ENCODE data around the gene DERA. TPM values are rescaled to one million over a fixed set of nuclear protein-coding genes. Genes with fewer than 3 reads are reported as not detected.

The DERA gene
- total RNA-seq, 1 donor from 2014 or later: 21.2 TPM

- H3K27me3 Mint-ChIP-seq: no peaks in the 10 kb centered on the region
- no peaks in the 10 kb centered on the region for H3K36me3 Mint-ChIP-seq (ENCODE audit: low read depth)
- ChIA-PET POLR2A (no interaction called here), CTCF (no interaction called here)
- TF ChIP-seq CTCF (IDR thresholded peaks at IDR 0.05): no peak
- no peak overlapping the region for H3K4me3 Mint-ChIP-seq
- H3K4me1 Mint-ChIP-seq: no peaks in the 10 kb centered on the region
- H3K27ac Mint-ChIP-seq: no peak overlapping the region
- intact Hi-C loops (cut with micrococcal nuclease): no loop called here
- no peak for DNase-seq
- no peak for ATAC-seq (ENCODE audit: low read depth)
- H3K9me3 Mint-ChIP-seq: no peaks in the 10 kb centered on the region
These were observed 151.5 kb downstream of the DERA start for GRCh38 chr12:16062611-16063010.

- TF ChIP-seq CTCF (IDR thresholded peaks at IDR 0.05): no peak
- Mint-ChIP-seq H3K4me3 (no peak overlapping the region), H3K9me3 (no peaks in the 10 kb centered on the region), H3K27ac (no peak overlapping the region), H3K4me1 (no peaks in the 10 kb centered on the region), H3K27me3 (no peaks in the 10 kb centered on the region), H3K36me3 (ENCODE audit: low read depth) (no peaks in the 10 kb centered on the region)
- intact Hi-C loops (cut with micrococcal nuclease): no loop called here
- no peak for ATAC-seq (ENCODE audit: low read depth)
- ChIA-PET CTCF (no interaction called here), POLR2A (no interaction called here)
- DNase-seq: no peak
These were observed 152.6 kb downstream of the DERA start for GRCh38 chr12:16063726-16064125.

- no peaks in the 10 kb centered on the region for H3K9me3 Mint-ChIP-seq
- no peak for ATAC-seq (ENCODE audit: low read depth)
- H3K4me3 Mint-ChIP-seq: no peak overlapping the region
- intact Hi-C loops (cut with micrococcal nuclease): no loop called here
- ChIA-PET CTCF (no interaction called here), POLR2A (no interaction called here)
- no peak for DNase-seq
- no peaks in the 10 kb centered on the region for H3K27me3 Mint-ChIP-seq
- H3K4me1 Mint-ChIP-seq: no peaks in the 10 kb centered on the region
- no peaks in the 10 kb centered on the region for H3K36me3 Mint-ChIP-seq (ENCODE audit: low read depth)
- no peak for TF ChIP-seq CTCF (IDR thresholded peaks at IDR 0.05)
- no peak overlapping the region for H3K27ac Mint-ChIP-seq
These were observed 159.0 kb downstream of the DERA start for GRCh38 chr12:16070113-16070512.

GRCh38 chr12:16072678-16073077, 161.5 kb downstream of the DERA start:
- CTCF ChIA-PET: no interaction called here
- Mint-ChIP-seq H3K4me1 (no peaks in the 10 kb centered on the region), H3K27ac (no peak overlapping the region), H3K27me3 (no peaks in the 10 kb centered on the region), H3K36me3 (ENCODE audit: low read depth) (no peaks in the 10 kb centered on the region), H3K4me3 (no peak overlapping the region), H3K9me3 (no peaks in the 10 kb centered on the region)
- no peak for ATAC-seq (ENCODE audit: low read depth)
- POLR2A ChIA-PET: no interaction called here
- TF ChIP-seq CTCF (IDR thresholded peaks at IDR 0.05): no peak
- intact Hi-C loops (cut with micrococcal nuclease): no loop called here
- no peak for DNase-seq

- ChIA-PET POLR2A (no interaction called here), CTCF (no interaction called here)
- Mint-ChIP-seq H3K4me3 (no peak overlapping the region), H3K9me3 (no peaks in the 10 kb centered on the region), H3K27me3 (no peaks in the 10 kb centered on the region), H3K36me3 (ENCODE audit: low read depth) (no peaks in the 10 kb centered on the region), H3K27ac (no peak overlapping the region), H3K4me1 (no peaks in the 10 kb centered on the region)
- ATAC-seq (ENCODE audit: low read depth) (no peak), DNase-seq (no peak)
- no peak for TF ChIP-seq CTCF (IDR thresholded peaks at IDR 0.05)
- intact Hi-C loops (cut with micrococcal nuclease): no loop called here
These were observed 163.8 kb downstream of the DERA start for GRCh38 chr12:16074894-16075293.
